HG03064 (cell line): ENCODE results near the gene CLEC2A.
"Not testable (repeated sequence)": the region's sequence is repeated elsewhere in the genome, so short reads cannot be mapped to it uniquely, and the experiment has no call there.

Experiments used
- ATAC-seq: cut with Tn5 transposase; IDR thresholded peaks from one replicate; pipeline ENCODE4 v1.9.1; 2021; ENCODE audit warnings: low read depth; ENCODE audit not compliant: unreplicated experiment

CLEC2A gene

GRCh38 chr12:9932270-9932669 lies at the start of gene CLEC2A:
TSS of gene CLEC2A (minus strand) at chr12:9932370. CDS start at chr12:9932329, 41 bp downstream.
- no peak for ATAC-seq

- ATAC-seq, result no peak
Observed at GRCh38 chr12:9980126-9980525, 48.0 kb upstream of the CLEC2A start.

- no peak for ATAC-seq
Observed at GRCh38 chr12:9977916-9978315, 45.7 kb upstream of the CLEC2A start.

GRCh38 chr12:9976626-9977025 lies 44.5 kb upstream of the CLEC2A start:
- ATAC-seq, result not testable (repeated sequence)

GRCh38 chr12:9975614-9976013 lies 43.4 kb upstream of the CLEC2A start:
- ATAC-seq, result no peak

- ATAC-seq, result not testable (repeated sequence)
Observed at GRCh38 chr12:9974731-9975130, 42.6 kb upstream of the CLEC2A start.

- ATAC-seq, result no peak
Observed at GRCh38 chr12:9973949-9974348, 41.8 kb upstream of the CLEC2A start.

GRCh38 chr12:9971181-9971580 lies 39.0 kb upstream of the CLEC2A start, which contains the start of gene CLEC12A:
TSS of gene CLEC12A (plus strand) at chr12:9971409. CDS start at chr12:9971597, 188 bp downstream.
- ATAC-seq, result no peak

- no peak for ATAC-seq
Observed at GRCh38 chr12:9969673-9970072, 37.5 kb upstream of the CLEC2A start.

- no peak for ATAC-seq
Observed at GRCh38 chr12:9961901-9962300, 29.7 kb upstream of the CLEC2A start.

GRCh38 chr12:9961106-9961505 lies 28.9 kb upstream of the CLEC2A start:
- no peak for ATAC-seq

GRCh38 chr12:9960590-9960989 lies 28.4 kb upstream of the CLEC2A start:
- ATAC-seq, result no peak

GRCh38 chr12:9957834-9958233 lies 25.7 kb upstream of the CLEC2A start:
- ATAC-seq, result no peak

- ATAC-seq, result not testable (repeated sequence)
Observed at GRCh38 chr12:9952954-9953729, 21.0 kb upstream of the CLEC2A start.

GRCh38 chr12:9951026-9951675 lies 19.0 kb upstream of the CLEC2A start:
- no peak for ATAC-seq

GRCh38 chr12:9948606-9949296 lies 16.6 kb upstream of the CLEC2A start:
- peak; percentile 86 for ATAC-seq

GRCh38 chr12:9947674-9948073 lies 15.5 kb upstream of the CLEC2A start:
- ATAC-seq, result no peak

GRCh38 chr12:9944391-9944790 lies 12.2 kb upstream of the CLEC2A start:
- ATAC-seq, result no peak

GRCh38 chr12:9943240-9943639 lies 11.1 kb upstream of the CLEC2A start:
- ATAC-seq, result no peak

GRCh38 chr12:9941838-9942237 lies 9.7 kb upstream of the CLEC2A start:
- no peak for ATAC-seq

GRCh38 chr12:9940375-9940774 lies 8.2 kb upstream of the CLEC2A start:
- no peak for ATAC-seq
